ENCODE results near the gene DCAF15.

DNA sequence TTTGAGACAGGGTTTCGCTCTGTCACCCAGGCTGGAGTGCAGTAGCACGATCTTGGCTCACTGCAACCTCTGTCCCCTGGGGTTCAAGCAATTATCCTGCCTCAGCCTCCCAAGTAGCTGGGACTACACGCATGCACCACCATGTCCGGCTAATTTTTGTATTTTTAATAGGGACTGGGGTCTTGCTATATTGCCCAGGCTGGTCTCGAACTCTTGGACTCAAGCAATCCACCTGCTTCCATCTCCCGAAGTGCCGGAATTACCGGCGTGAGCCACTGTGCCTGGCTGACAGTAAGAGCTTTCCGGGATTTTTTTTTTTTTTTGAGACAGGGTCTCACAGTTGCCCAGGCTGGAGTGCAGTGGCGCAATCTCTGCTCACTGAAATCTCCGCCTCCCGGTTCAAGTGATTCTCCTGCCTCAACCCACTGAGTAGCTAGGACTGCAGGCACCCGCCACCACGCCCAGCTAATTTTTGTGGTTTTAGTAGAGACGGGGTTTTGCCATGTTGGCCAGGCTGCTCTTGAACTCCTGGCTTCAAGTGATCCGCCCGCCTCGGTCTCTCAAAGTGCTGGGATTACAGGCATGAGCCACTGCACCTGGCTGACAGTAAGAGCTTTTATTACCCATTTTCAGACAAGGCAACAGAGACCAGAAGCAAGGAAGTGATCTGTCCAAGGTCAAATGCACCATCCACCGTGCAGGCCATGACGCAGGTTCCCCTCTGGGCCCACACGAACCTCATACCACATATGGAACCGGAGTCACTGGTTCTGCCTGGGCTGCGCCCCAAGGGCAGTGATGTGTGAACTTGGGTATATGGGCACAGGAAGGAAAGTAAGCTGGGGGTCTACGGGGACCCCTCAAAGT, 32.8 kb downstream of the DCAF15 start:
- TF ChIP-seq POLR2A (IDR thresholded peaks at IDR 0.05), result no peak
- no peak for TF ChIP-seq CTCF (IDR thresholded peaks at IDR 0.05)
- TF ChIP-seq POLR2AphosphoS5 (IDR thresholded peaks at IDR 0.05; ENCODE audit: insufficient read depth in 1 of 2, low read depth in 1 of 2), result no peak
